ENCODE measurements around the gene COMMD3. TPM values are rescaled to one million over a fixed set of nuclear protein-coding genes. Genes with fewer than 3 reads are reported as not detected.

COMMD3 gene
- polyA plus RNA-seq, 3 donors: 44.9 to 140 (median 138) TPM

GRCh38 chr10:22339761-22340328, 23.7 kb downstream of the COMMD3 start:
- Histone ChIP-seq H3K27me3 (ENCODE audit: control insufficient read depth in 2 of 2, insufficient read depth in 2 of 2, low read length in 2 of 2) (peaks cover 76 to 90% of the 10 kb centered on the region in 2 donors), H3K4me3 (replicated peaks in 1 of 3; ENCODE audit: low read depth in 2 of 3, low read length in 3 of 3) (peak overlapping the region; percentile 50 to 87 (median 76)), H3K4me1 (ENCODE audit: control insufficient read depth in 1 of 2, insufficient read depth in 2 of 2, low read length in 2 of 2) (peaks cover 34 to 41% of the 10 kb centered on the region in 2 donors), H3K36me3 (replicated peaks in 1 of 2; ENCODE audit: control insufficient read depth in 1 of 2, insufficient read depth in 2 of 2, low read length in 2 of 2) (no peaks in the 10 kb centered on the region), H3K9me3 (replicated peaks in 1 of 2; ENCODE audit: control insufficient read depth in 1 of 2, insufficient read depth in 1 of 2, low read length in 2 of 2) (peaks cover 2 to 39% of the 10 kb centered on the region in 2 donors), H3K79me2 (ENCODE audit: insufficient read depth, low read length) (no peaks in the 10 kb centered on the region), H2AFZ (ENCODE audit: insufficient read depth, low read depth, low read length, poor library complexity, severe bottlenecking) (peak overlapping the region; percentile 89), H4K20me1 (ENCODE audit: insufficient read depth, low read length) (no peaks in the 10 kb centered on the region), H3K9ac (ENCODE audit: insufficient read depth, low read length, poor library complexity, severe bottlenecking) (peak overlapping the region; percentile 92), H3K4me2 (replicated peaks; ENCODE audit: extremely low read depth, low read length, poor library complexity, severe bottlenecking) (peak overlapping the region; percentile 78), H3K27ac (ENCODE audit: low read depth in 1 of 2, low read length in 2 of 2) (peak overlapping the region; percentile 77 to 80)
- TF ChIP-seq CTCF (IDR thresholded peaks at IDR 0.05): no peak
- WGBS (ENCODE audit: insufficient coverage): 0% methylated on average over 6 of the region's 13 CpGs
- Mint-ChIP-seq H3K36me3 (peaks cover 2 to 15% of the 10 kb centered on the region in 2 donors), H3K27me3 (ENCODE audit: low read depth in 3 of 3) (peaks cover 80 to 93% (median 84%) of the 10 kb centered on the region in 3 donors), H3K4me3 (peak overlapping the region; percentile 90 to 94), H3K4me1 (peaks cover 43% of the 10 kb centered on the region), H3K27ac (peak overlapping the region; percentile 88 to 97 (median 95)), H3K9me3 (peaks cover 0 to 35% (median 26%) of the 10 kb centered on the region in 7 donors)
- DNase-seq: no peak
- intact Hi-C loops (cut with micrococcal nuclease): loop anchor here (10.0 kb wide), 3 partner anchors 95 to 825 kb away; partner anchors contain the start of gene DNAJC1 (in 1 of the 2)

DNA sequence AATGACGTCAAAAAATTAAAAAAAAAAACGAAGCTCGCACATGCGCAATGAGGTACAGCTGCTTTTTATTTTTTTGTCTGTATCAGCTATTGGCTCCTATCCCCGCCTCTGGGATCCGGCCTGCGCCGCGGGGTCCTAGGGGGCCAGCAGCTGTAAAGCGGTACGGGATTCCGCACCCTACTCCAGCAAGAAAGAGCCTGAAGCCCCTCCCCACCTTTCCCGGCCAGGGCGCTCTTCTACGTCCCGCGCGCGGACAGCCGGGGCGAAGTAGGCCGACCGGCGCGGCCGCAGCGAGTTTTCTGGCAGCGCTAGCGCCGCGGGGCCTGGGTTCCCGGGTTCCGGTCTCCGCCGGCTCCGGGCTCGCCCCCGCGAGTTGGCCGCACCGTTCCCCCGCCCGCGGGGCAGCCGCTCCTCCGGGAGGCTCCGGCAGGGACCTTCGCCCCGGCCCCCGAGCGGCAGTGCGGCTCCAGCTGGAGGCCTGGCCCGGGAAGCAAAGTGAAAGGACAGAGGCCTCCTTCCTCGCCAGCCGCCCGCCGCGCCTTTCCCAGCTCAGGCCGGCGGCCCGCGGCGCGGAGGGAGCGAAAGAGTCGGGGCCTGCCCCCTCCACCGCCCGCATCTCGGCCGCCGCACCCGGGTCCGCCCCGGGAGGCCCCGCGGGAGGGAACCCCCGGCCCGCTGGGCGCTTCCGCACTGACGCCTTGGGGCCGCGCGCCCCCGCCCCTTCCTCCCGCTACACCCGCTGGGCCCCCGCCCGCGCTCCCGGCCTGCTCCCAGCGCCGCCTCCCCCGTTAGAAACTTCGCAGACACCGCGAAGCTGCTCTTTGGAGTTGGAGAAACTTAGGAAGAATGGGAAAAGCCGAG, 24.4 kb downstream of the COMMD3 start:
- peaks cover 34 to 41% of the 10 kb centered on the region in 2 donors for H3K4me1 ChIP-seq (ENCODE audit: control insufficient read depth in 1 of 2, insufficient read depth in 2 of 2, low read length in 2 of 2)
- peak; percentile 75 to 78 (median 77) for DNase-seq
- WGBS (ENCODE audit: insufficient coverage): under 1% methylated on average over 96 of the region's 98 CpGs
- peaks cover 2 to 35% (median 26%) of the 10 kb centered on the region in 7 donors for H3K9me3 Mint-ChIP-seq
- peaks cover 2 to 16% of the 10 kb centered on the region in 2 donors for H3K36me3 Mint-ChIP-seq
- peak overlapping the region; percentile 77 to 80 for H3K27ac ChIP-seq (ENCODE audit: low read depth in 1 of 2, low read length in 2 of 2)
- no peaks in the 10 kb centered on the region for H4K20me1 ChIP-seq (ENCODE audit: insufficient read depth, low read length)
- H3K27ac Mint-ChIP-seq: peak overlapping the region; percentile 88 to 97 (median 95)
- peaks cover 82 to 93% (median 85%) of the 10 kb centered on the region in 3 donors for H3K27me3 Mint-ChIP-seq (ENCODE audit: low read depth in 3 of 3)
- intact Hi-C loops (cut with micrococcal nuclease): loop anchor here (10.0 kb wide), 3 partner anchors 94 to 826 kb away; partner anchors contain the start of gene DNAJC1 (in 1 of the 2)
- peaks cover 4 to 44% of the 10 kb centered on the region in 2 donors for H3K9me3 ChIP-seq (replicated peaks in 1 of 2; ENCODE audit: control insufficient read depth in 1 of 2, insufficient read depth in 1 of 2, low read length in 2 of 2)
- H3K4me1 Mint-ChIP-seq: peaks cover 42% of the 10 kb centered on the region
- H3K4me2 ChIP-seq (replicated peaks; ENCODE audit: extremely low read depth, low read length, poor library complexity, severe bottlenecking): peak overlapping the region; percentile 78
- TF ChIP-seq CTCF (IDR thresholded peaks at IDR 0.05): no peak
- no peaks in the 10 kb centered on the region for H3K79me2 ChIP-seq (ENCODE audit: insufficient read depth, low read length)
- H3K4me3 ChIP-seq (replicated peaks in 1 of 3; ENCODE audit: low read depth in 2 of 3, low read length in 3 of 3): peak overlapping the region; percentile 50 to 87 (median 76)
- peak overlapping the region; percentile 92 for H3K9ac ChIP-seq (ENCODE audit: insufficient read depth, low read length, poor library complexity, severe bottlenecking)
- H3K4me3 Mint-ChIP-seq: peak overlapping the region; percentile 90 to 94
- peaks cover 76 to 90% of the 10 kb centered on the region in 2 donors for H3K27me3 ChIP-seq (ENCODE audit: control insufficient read depth in 2 of 2, insufficient read depth in 2 of 2, low read length in 2 of 2)
- peak overlapping the region; percentile 89 for H2AFZ ChIP-seq (ENCODE audit: insufficient read depth, low read depth, low read length, poor library complexity, severe bottlenecking)
- no peaks in the 10 kb centered on the region for H3K36me3 ChIP-seq (replicated peaks in 1 of 2; ENCODE audit: control insufficient read depth in 1 of 2, insufficient read depth in 2 of 2, low read length in 2 of 2)
